Bronchial epithelial cell (primary cell): ENCODE results near the gene NLRC5. TPM values are rescaled to one million over a fixed set of nuclear protein-coding genes. Genes with fewer than 3 reads are reported as not detected.

ENCODE experiments used
- DNase-seq: peaks from one replicate; pipeline ENCODE4 v3.0.0-alpha.2; 2010; ENCODE audit warnings: low read depth
- FAIRE-seq: peaks from 2 replicates; lab custom pipeline; 2011; peaks lifted over from hg19 to GRCh38; lab: Jason Lieb, UNC
- H3K27me3 ChIP-seq: 2 replicates; pipeline ENCODE4 v1.5.1; 2011; ENCODE audit warnings: low read length; ENCODE audit not compliant: control insufficient read depth, insufficient read depth
- H3K36me3 ChIP-seq: 2 replicates; pipeline ENCODE4 v1.5.1; 2011; ENCODE audit warnings: low read length; ENCODE audit not compliant: control insufficient read depth, insufficient read depth
- H3K4me3 ChIP-seq: 2 replicates; pipeline ENCODE4 v1.5.1; 2011; ENCODE audit warnings: mild to moderate bottlenecking, low read depth, low read length, control low read depth
- CTCF ChIP-seq: IDR thresholded peaks from 2 replicates; pipeline ENCODE4 v1.5.1; 2011; ENCODE audit warnings: mild to moderate bottlenecking, moderate library complexity, low read length, control low read depth, inconsistent platforms; ENCODE audit not compliant: insufficient read depth, severe bottlenecking
- total RNA-seq: library from RNA; depleted of rRNA; stranded (reverse); fragments of >200 nt; gene quantifications from 2 replicates; pipeline ENCODE4 v1.2.1, GENCODE V29; 2014

The NLRC5 gene
- total RNA-seq, 1 donor from 2014 or later: 2.1 TPM

- FAIRE-seq: no peak
- no peaks in the 10 kb centered on the region for H3K27me3 ChIP-seq
- H3K36me3 ChIP-seq: no peaks in the 10 kb centered on the region
- H3K4me3 ChIP-seq: no peak overlapping the region
- DNase-seq: no peak
- TF ChIP-seq CTCF: no peak
These were observed 121.6 kb downstream of the NLRC5 start for GRCh38 chr16:57110937-57111336.

DNA sequence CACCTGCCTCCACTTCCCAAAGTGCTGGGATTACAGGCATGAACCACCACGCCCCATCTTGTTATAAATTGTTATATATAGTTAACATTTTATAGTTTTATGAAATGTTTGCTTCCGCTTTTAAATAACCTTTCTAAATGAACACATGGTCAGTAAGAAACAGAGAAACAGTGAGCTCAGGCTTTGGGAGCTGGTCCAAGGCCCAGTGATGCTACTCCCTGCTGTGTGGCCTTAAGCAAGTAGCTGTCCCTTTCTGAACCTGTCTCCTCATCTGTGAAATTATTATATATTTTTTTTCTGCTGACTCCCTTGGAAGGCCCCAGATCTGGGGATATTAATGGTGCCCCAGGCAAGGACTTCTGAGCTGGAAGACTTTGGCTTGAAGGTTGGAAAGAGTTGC, 122.1 kb downstream of the NLRC5 start:
- Histone ChIP-seq H3K27me3 (no peaks in the 10 kb centered on the region), H3K4me3 (no peak overlapping the region), H3K36me3 (no peaks in the 10 kb centered on the region)
- no peak for TF ChIP-seq CTCF
- FAIRE-seq (no peak), DNase-seq (no peak)

DNA sequence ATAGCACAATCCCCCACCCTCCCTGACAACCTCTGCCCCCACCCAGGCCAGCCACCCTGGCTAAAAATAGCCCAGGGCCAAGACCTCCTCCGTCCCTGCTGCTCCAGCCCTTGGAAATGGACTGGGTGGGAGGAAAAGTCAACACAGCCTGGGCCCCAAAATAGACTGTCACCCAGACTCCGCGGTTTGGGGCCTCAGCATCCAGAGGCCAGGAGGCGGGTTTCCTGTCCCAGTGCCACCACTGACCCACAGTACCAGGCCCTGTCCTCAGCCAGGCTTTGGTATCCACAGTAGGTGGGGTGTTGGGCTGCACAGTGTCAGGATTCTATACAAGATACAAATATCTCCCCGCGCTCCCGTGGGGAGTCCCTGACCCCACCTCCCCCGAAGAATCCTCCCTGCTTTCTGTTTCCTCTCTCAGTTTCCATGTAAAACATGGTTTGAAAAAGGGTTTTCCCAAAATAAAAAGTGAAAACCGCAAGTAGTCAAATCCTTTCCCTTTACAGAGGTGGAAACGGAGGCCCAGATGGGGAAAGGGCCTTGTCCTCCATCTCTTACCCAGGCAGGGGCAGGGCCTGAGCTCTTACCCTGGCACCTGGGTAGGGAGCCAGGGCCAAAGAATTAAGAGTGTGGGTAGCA, 123.2 kb downstream of the NLRC5 start:
- FAIRE-seq (no peak), DNase-seq (no peak)
- no peaks in the 10 kb centered on the region for H3K36me3 ChIP-seq
- H3K27me3 ChIP-seq: no peaks in the 10 kb centered on the region
- no peak for TF ChIP-seq CTCF
- no peak overlapping the region for H3K4me3 ChIP-seq

GRCh38 chr16:57113042-57113453, 123.7 kb downstream of the NLRC5 start:
- TF ChIP-seq CTCF: no peak
- no peaks in the 10 kb centered on the region for H3K27me3 ChIP-seq
- no peak overlapping the region for H3K4me3 ChIP-seq
- DNase-seq (no peak), FAIRE-seq (no peak)
- H3K36me3 ChIP-seq: no peaks in the 10 kb centered on the region

DNA sequence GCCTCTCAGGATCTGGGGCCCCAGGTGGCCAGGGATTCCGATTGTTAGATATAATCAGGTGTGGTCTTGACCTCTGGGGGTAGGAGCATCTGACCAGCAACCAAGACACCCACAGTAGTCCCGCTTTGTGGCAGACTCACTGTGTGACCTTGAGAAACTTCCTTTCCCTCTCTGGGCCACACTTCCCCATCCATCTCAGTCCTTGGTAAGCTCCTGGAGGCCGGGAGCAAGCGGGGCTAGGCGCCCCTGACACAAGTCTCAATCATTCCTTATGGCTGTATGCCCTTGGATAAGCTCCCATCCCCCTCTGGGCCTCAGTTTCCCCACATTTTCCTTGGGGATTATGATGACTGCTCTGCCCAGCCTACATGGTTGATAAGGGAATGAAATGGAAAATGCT, 124.3 kb downstream of the NLRC5 start:
- H3K36me3 ChIP-seq: no peaks in the 10 kb centered on the region
- DNase-seq (no peak), FAIRE-seq (no peak)
- TF ChIP-seq CTCF: no peak
- H3K27me3 ChIP-seq: no peaks in the 10 kb centered on the region
- H3K4me3 ChIP-seq: no peak overlapping the region

- FAIRE-seq (no peak), DNase-seq (no peak)
- peaks cover 1% of the 10 kb centered on the region for H3K36me3 ChIP-seq
- H3K27me3 ChIP-seq: no peaks in the 10 kb centered on the region
- H3K4me3 ChIP-seq: no peak overlapping the region
- TF ChIP-seq CTCF: no peak
These were observed 125.8 kb downstream of the NLRC5 start for GRCh38 chr16:57115168-57115513.
